HepG2 (cell line): ENCODE data around the gene KLHL17. TPM values are rescaled to one million over a fixed set of nuclear protein-coding genes. Genes with fewer than 3 reads are reported as not detected.

Experiments
- CEBPG ChIP-seq: IDR thresholded peaks from 2 replicates; pipeline ENCODE4 v1.6.1; 2016
- CHD2 ChIP-seq: IDR thresholded peaks from 2 replicates; pipeline ENCODE4 v1.6.1; 2011; ENCODE audit warnings: low read depth, low read length, improper control_type of control experiment
- GPN1 ChIP-seq: sonication (generic); formaldehyde crosslinking; IDR thresholded peaks from 2 replicates; pipeline ENCODE4 v1.5.1; 2020; ENCODE audit warnings: missing genetic modification reagents, borderline replicate concordance
- HCFC1 ChIP-seq: fragments of 150-350 bp; IDR thresholded peaks from 2 replicates; pipeline ENCODE4 v1.6.1; 2014; ENCODE audit warnings: low read depth, low read length
- KLF11 ChIP-seq: IDR thresholded peaks from 2 replicates; pipeline ENCODE4 v1.6.1; 2016; ENCODE audit warnings: missing compliant biosample characterization
- NCOA5 ChIP-seq: sonication (generic); formaldehyde crosslinking; IDR thresholded peaks from 2 replicates; pipeline ENCODE4 v1.4.0; 2020; ENCODE audit warnings: missing genetic modification reagents
- REL ChIP-seq: sonication (generic); formaldehyde crosslinking; conservative IDR thresholded peaks from 2 replicates; pipeline ENCODE4 v1.8.0; 2022; ENCODE audit warnings: mild to moderate bottlenecking, missing genetic modification reagents, moderate library complexity
- SALL1 ChIP-seq: sonication (generic); formaldehyde crosslinking; IDR thresholded peaks from 2 replicates; pipeline ENCODE4 v1.8.0; 2022; ENCODE audit warnings: mild to moderate bottlenecking, missing genetic modification reagents
- SOX13 ChIP-seq, 3 experiments: fragments of 450-650 bp in 1 of 3; sonication (generic) in 1 of 3; formaldehyde crosslinking in 1 of 3; IDR thresholded peaks in 2 of 3; conservative IDR thresholded peaks in 1 of 3; 2 replicates each; pipeline versions ENCODE4 v1.5.0 to v1.6.1; 2016 to 2020; ENCODE audit warnings: antibody characterized with exemption in 1 of 3, mild to moderate bottlenecking in 1 of 3, missing compliant biosample characterization in 1 of 3, missing genetic modification reagents in 1 of 3, moderate library complexity in 1 of 3
- SP1 ChIP-seq, 2 experiments: fragments of 450-650 bp in 1 of 2; sonication (generic) in 1 of 2; formaldehyde crosslinking in 1 of 2; IDR thresholded peaks; 2 replicates each; pipeline versions ENCODE4 v1.4.0 to v1.6.1; 2016 to 2020; ENCODE audit warnings: missing genetic modification reagents in 1 of 2
- STAT5B ChIP-seq: sonication (generic); formaldehyde crosslinking; IDR thresholded peaks from 2 replicates; pipeline ENCODE4 v1.4.0; 2020; ENCODE audit warnings: missing genetic modification reagents
- ZNF3 ChIP-seq: IDR thresholded peaks from 2 replicates; pipeline ENCODE4 v1.7.0; 2017; ENCODE audit warnings: inconsistent platforms
- ZNF326 ChIP-seq: sonication (generic); formaldehyde crosslinking; IDR thresholded peaks from 2 replicates; pipeline ENCODE4 v1.4.0; 2020; ENCODE audit warnings: missing genetic modification reagents, borderline replicate concordance
- ZNF564 ChIP-seq: sonication (generic); formaldehyde crosslinking; IDR thresholded peaks from 2 replicates; pipeline ENCODE4 v1.8.1; 2023; ENCODE audit warnings: mild to moderate bottlenecking, missing genetic modification reagents
- ZNF747 ChIP-seq: sonication (generic); formaldehyde crosslinking; IDR thresholded peaks from 2 replicates; pipeline ENCODE4 v1.8.1; 2023; ENCODE audit warnings: missing genetic modification reagents, mild to moderate bottlenecking, borderline replicate concordance
- polyA plus RNA-seq, 8 experiments: library from polyadenylated mRNA; depleted of rRNA in 3 of 8; stranded (reverse) in 7 of 8; unstranded in 1 of 8; fragments of >200 nt; fragmentation: Illumina TruSeq in 4 of 8; extraction: Trizol in 4 of 8; gene quantifications; 2 replicates each; pipeline versions ENCODE4 v1.2.1 to v1.2.3, GENCODE V29; 2011 to 2016; ENCODE audit warnings: low read depth in 4 of 8, missing spikeins in 1 of 8, mixed read lengths in 1 of 8; ENCODE audit not compliant: insufficient read depth in 1 of 8
- total RNA-seq, 5 experiments: library from RNA; depleted of rRNA; stranded (reverse); fragments of >200 nt; fragmentation: Illumina TruSeq; extraction: Trizol; gene quantifications; 2 replicates each; pipeline ENCODE4 v1.2.3, GENCODE V29; 2016; ENCODE audit warnings: low read depth in 1 of 5
- TF ChIP-seq, protein P1 (sequence below): IDR thresholded peaks from 2 replicates; pipeline ENCODE4 v1.6.1; 2016; ENCODE audit warnings: missing compliant biosample characterization, missing genetic modification reagents, borderline replicate concordance
- TF ChIP-seq, protein P2 (sequence below): sonication (generic); formaldehyde crosslinking; IDR thresholded peaks from 2 replicates; pipeline ENCODE4 v1.5.1; 2020; ENCODE audit warnings: mild to moderate bottlenecking, missing genetic modification reagents, moderate library complexity
- TF ChIP-seq, protein P3 (sequence below): sonication (generic); formaldehyde crosslinking; IDR thresholded peaks from 2 replicates; pipeline ENCODE4 v1.9.0; 2022; ENCODE audit warnings: missing genetic modification reagents, mild to moderate bottlenecking, borderline replicate concordance
- TF ChIP-seq, protein P4 (sequence below): sonication (generic); formaldehyde crosslinking; IDR thresholded peaks from 2 replicates; pipeline ENCODE4 v1.4.0; 2020; ENCODE audit warnings: missing genetic modification reagents
- TF ChIP-seq, protein P5 (sequence below): sonication (generic); formaldehyde crosslinking; IDR thresholded peaks from 2 replicates; pipeline ENCODE4 v1.4.0; 2020; ENCODE audit warnings: mild to moderate bottlenecking, low read depth, missing genetic modification reagents

KLHL17 gene
- total and polyA plus RNA-seq, 2 of the 13 experiments (the other 11 are each of a cell fraction or from before 2014, with no cell fraction given) = 9.3 to 24.7 TPM

DNA sequence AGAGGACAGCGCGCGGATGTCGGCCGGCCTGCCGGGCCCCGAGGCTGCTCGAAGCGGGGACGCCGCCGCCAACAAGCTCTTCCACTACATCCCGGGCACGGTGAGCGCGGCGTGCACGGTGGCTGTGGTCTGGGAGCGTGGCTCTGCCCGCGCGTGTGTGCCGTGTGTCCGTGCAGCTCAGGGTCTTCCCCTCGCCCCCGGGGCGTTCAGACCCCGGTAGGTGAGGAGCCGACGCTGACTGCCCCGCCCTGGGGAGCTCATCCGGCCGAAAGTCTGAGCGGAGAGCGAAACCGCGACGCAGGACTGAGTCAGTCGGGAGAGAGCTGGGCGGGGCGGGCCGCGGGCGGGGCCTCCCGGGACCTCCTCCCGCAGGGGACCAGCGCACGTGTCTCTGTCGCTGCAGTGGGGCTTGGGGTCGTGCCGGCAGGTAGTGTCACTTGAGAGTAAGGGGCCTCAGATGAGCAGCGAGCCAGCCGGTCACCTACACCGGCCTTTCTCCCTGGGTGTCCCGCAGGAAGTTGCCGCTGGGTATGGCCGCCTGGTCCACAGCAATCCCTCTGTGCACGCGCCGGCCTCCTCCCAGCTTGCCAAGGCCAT is 6.4 kb downstream of the KLHL17 start (continued):
- TF ChIP-seq ZNF3 (CRISPR knock-in tag) (no peak), STAT5B (CRISPR knock-in tag) (no peak), GPN1 (CRISPR knock-in tag) (no peak), HCFC1 (no peak), SP1 (IDR thresholded peaks at IDR 0.05) (no peak), SP1 (CRISPR knock-in tag; IDR thresholded peaks at IDR 0.05) (no peak), KLF11 (CRISPR knock-in tag) (no peak), ZNF564 (no peak), ZNF747 (CRISPR knock-in tag) (no peak), CHD2 (no peak), CEBPG (CRISPR knock-in tag) (no peak), ZNF326 (no peak), NCOA5 (CRISPR knock-in tag) (no peak), SOX13 (IDR thresholded peaks at IDR 0.05) (no peak), SOX13 (CRISPR knock-in tag; conservative IDR thresholded peaks at IDR 0.05 in 1 of 2, IDR thresholded peaks at IDR 0.05 in 1 of 2) (peak in 1 of 2 experiments; percentile 16; a peak in 1 of 4 replicates), REL (CRISPR knock-in tag) (no peak), SALL1 (CRISPR knock-in tag) (no peak; the same call in 1 of the 2 replicates)
- TF ChIP-seq, protein P1, sequence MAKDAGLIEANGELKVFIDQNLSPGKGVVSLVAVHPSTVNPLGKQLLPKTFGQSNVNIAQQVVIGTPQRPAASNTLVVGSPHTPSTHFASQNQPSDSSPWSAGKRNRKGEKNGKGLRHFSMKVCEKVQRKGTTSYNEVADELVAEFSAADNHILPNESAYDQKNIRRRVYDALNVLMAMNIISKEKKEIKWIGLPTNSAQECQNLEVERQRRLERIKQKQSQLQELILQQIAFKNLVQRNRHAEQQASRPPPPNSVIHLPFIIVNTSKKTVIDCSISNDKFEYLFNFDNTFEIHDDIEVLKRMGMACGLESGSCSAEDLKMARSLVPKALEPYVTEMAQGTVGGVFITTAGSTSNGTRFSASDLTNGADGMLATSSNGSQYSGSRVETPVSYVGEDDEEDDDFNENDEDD = peak; percentile 33; the same call in 1 of the 2 replicates
- TF ChIP-seq, protein P2, sequence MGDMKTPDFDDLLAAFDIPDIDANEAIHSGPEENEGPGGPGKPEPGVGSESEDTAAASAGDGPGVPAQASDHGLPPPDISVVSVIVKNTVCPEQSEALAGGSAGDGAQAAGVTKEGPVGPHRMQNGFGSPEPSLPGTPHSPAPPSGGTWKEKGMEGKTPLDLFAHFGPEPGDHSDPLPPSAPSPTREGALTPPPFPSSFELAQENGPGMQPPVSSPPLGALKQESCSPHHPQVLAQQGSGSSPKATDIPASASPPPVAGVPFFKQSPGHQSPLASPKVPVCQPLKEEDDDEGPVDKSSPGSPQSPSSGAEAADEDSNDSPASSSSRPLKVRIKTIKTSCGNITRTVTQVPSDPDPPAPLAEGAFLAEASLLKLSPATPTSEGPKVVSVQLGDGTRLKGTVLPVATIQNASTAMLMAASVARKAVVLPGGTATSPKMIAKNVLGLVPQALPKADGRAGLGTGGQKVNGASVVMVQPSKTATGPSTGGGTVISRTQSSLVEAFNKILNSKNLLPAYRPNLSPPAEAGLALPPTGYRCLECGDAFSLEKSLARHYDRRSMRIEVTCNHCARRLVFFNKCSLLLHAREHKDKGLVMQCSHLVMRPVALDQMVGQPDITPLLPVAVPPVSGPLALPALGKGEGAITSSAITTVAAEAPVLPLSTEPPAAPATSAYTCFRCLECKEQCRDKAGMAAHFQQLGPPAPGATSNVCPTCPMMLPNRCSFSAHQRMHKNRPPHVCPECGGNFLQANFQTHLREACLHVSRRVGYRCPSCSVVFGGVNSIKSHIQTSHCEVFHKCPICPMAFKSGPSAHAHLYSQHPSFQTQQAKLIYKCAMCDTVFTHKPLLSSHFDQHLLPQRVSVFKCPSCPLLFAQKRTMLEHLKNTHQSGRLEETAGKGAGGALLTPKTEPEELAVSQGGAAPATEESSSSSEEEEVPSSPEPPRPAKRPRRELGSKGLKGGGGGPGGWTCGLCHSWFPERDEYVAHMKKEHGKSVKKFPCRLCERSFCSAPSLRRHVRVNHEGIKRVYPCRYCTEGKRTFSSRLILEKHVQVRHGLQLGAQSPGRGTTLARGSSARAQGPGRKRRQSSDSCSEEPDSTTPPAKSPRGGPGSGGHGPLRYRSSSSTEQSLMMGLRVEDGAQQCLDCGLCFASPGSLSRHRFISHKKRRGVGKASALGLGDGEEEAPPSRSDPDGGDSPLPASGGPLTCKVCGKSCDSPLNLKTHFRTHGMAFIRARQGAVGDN (CRISPR knock-in tag) = peak; percentile 88
- TF ChIP-seq, protein P3, sequence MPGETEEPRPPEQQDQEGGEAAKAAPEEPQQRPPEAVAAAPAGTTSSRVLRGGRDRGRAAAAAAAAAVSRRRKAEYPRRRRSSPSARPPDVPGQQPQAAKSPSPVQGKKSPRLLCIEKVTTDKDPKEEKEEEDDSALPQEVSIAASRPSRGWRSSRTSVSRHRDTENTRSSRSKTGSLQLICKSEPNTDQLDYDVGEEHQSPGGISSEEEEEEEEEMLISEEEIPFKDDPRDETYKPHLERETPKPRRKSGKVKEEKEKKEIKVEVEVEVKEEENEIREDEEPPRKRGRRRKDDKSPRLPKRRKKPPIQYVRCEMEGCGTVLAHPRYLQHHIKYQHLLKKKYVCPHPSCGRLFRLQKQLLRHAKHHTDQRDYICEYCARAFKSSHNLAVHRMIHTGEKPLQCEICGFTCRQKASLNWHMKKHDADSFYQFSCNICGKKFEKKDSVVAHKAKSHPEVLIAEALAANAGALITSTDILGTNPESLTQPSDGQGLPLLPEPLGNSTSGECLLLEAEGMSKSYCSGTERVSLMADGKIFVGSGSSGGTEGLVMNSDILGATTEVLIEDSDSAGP = peak; percentile 10; the same call in 1 of the 2 replicates
- TF ChIP-seq, protein P4, sequence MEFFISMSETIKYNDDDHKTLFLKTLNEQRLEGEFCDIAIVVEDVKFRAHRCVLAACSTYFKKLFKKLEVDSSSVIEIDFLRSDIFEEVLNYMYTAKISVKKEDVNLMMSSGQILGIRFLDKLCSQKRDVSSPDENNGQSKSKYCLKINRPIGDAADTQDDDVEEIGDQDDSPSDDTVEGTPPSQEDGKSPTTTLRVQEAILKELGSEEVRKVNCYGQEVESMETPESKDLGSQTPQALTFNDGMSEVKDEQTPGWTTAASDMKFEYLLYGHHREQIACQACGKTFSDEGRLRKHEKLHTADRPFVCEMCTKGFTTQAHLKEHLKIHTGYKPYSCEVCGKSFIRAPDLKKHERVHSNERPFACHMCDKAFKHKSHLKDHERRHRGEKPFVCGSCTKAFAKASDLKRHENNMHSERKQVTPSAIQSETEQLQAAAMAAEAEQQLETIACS (CRISPR knock-in tag) = no peak
- TF ChIP-seq, protein P5, sequence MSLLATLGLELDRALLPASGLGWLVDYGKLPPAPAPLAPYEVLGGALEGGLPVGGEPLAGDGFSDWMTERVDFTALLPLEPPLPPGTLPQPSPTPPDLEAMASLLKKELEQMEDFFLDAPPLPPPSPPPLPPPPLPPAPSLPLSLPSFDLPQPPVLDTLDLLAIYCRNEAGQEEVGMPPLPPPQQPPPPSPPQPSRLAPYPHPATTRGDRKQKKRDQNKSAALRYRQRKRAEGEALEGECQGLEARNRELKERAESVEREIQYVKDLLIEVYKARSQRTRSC (CRISPR knock-in tag) = no peak
